ENCODE results near the gene ZBTB38. TPM values are rescaled to one million over a fixed set of nuclear protein-coding genes. Genes with fewer than 3 reads are reported as not detected.
A peak's percentile ranks its signal among the peaks of the same experiment; 100 is the strongest.

Gene ZBTB38
- total and polyA plus RNA-seq, 2 experiments from 2014 or later, result 8.7 to 11.5 TPM

GRCh38 chr3:141384157-141384556 is 15.9 kb downstream of the ZBTB38 start:
- H3K9me2 ChIP-seq (ENCODE audit: insufficient read depth), result 0 out of 2 replicates have a peak, but pooled peaks cover 4% of the 10 kb centered on the region
- no peaks in the 10 kb centered on the region for H3K9me3 Mint-ChIP-seq
- H3K4me1 Mint-ChIP-seq, result peaks cover 50% of the 10 kb centered on the region
- DNase-seq (ENCODE audit: low spot score), result no peak
- peaks cover 36% of the 10 kb centered on the region for H3K4me1 ChIP-seq (ENCODE audit: insufficient read depth)
- H4K20me1 ChIP-seq (replicated peaks; ENCODE audit: insufficient read depth), result no peaks in the 10 kb centered on the region
- peak overlapping the region; percentile 8; the same call in 1 of the 2 replicates for H2AFZ ChIP-seq
- no peak for TF ChIP-seq EZH2phosphoT487 (IDR thresholded peaks at IDR 0.05; ENCODE audit: unreplicated experiment)
- no peak for TF ChIP-seq STAT1 (IDR thresholded peaks at IDR 0.05; ENCODE audit: unreplicated experiment)
- TF ChIP-seq POLR2AphosphoS5 (IDR thresholded peaks at IDR 0.05; ENCODE audit: low read depth), result no peak
- no peak for ATAC-seq
- H3K27ac Mint-ChIP-seq, result no peak overlapping the region
- H3F3A ChIP-seq (replicated peaks; ENCODE audit: low read depth), result no peaks in the 10 kb centered on the region
- no peak overlapping the region for H3K4me2 ChIP-seq
- no peak overlapping the region for H3K4me3 ChIP-seq
- H3K36me3 ChIP-seq (ENCODE audit: insufficient read depth), result no peaks in the 10 kb centered on the region
- H3K27ac ChIP-seq (ENCODE audit: low read depth), result no peak overlapping the region
- H3K79me2 ChIP-seq (replicated peaks; ENCODE audit: insufficient read depth), result no peaks in the 10 kb centered on the region
- peaks cover 2% of the 10 kb centered on the region for H3K27me3 Mint-ChIP-seq (ENCODE audit: insufficient read depth, low read depth, poor library complexity)
- H3K4me3 Mint-ChIP-seq, result no peak overlapping the region
- no peaks in the 10 kb centered on the region for H3K36me3 Mint-ChIP-seq (ENCODE audit: low read depth)
- H3K27me3 ChIP-seq (ENCODE audit: insufficient read depth), result no peaks in the 10 kb centered on the region

- TF ChIP-seq ETS1 (IDR thresholded peaks at IDR 0.05) (no peak), ZNF114 (CRISPR knock-in tag; IDR thresholded peaks at IDR 0.05) (no peak), JUNB (IDR thresholded peaks at IDR 0.05; ENCODE audit: unreplicated experiment) (no peak), EZH2 (IDR thresholded peaks at IDR 0.05; ENCODE audit: low read depth, unreplicated experiment) (no peak), CREB1 (CRISPR knock-in tag; IDR thresholded peaks at IDR 0.05; ENCODE audit: low read depth) (no peak), ZNF331 (CRISPR knock-in tag; IDR thresholded peaks at IDR 0.05; ENCODE audit: low read depth) (no peak), CTCF (conservative IDR thresholded peaks at IDR 0.05; ENCODE audit: low read depth in 2 of 2) (no peak), POLR2AphosphoS5 (IDR thresholded peaks at IDR 0.05; ENCODE audit: low read depth) (no peak), ZNF462 (CRISPR knock-in tag; IDR thresholded peaks at IDR 0.05) (no peak), EZH2phosphoT487 (IDR thresholded peaks at IDR 0.05; ENCODE audit: unreplicated experiment) (no peak), STAT1 (IDR thresholded peaks at IDR 0.05; ENCODE audit: unreplicated experiment) (no peak)
- Histone ChIP-seq H4K20me1 (replicated peaks; ENCODE audit: insufficient read depth) (no peaks in the 10 kb centered on the region), H3F3A (replicated peaks; ENCODE audit: low read depth) (no peaks in the 10 kb centered on the region), H3K4me1 (ENCODE audit: insufficient read depth) (peaks cover 40% of the 10 kb centered on the region), H3K4me2 (no peak overlapping the region), H3K27ac (ENCODE audit: low read depth) (no peak overlapping the region), H3K79me2 (replicated peaks; ENCODE audit: insufficient read depth) (no peaks in the 10 kb centered on the region), H3K27me3 (ENCODE audit: insufficient read depth) (no peaks in the 10 kb centered on the region), H2AFZ (no peak overlapping the region; the same call in 1 of the 2 replicates), H3K36me3 (ENCODE audit: insufficient read depth) (no peaks in the 10 kb centered on the region), H3K9me2 (ENCODE audit: insufficient read depth) (0 out of 2 replicates have a peak, but pooled peaks cover 4% of the 10 kb centered on the region), H3K4me3 (no peak overlapping the region)
- H3K36me3 Mint-ChIP-seq (ENCODE audit: low read depth), result no peaks in the 10 kb centered on the region
- H3K9me3 Mint-ChIP-seq, result no peaks in the 10 kb centered on the region
- H3K4me3 Mint-ChIP-seq, result no peak overlapping the region
- peaks cover 2% of the 10 kb centered on the region for H3K27me3 Mint-ChIP-seq (ENCODE audit: insufficient read depth, low read depth, poor library complexity)
- H3K4me1 Mint-ChIP-seq, result peaks cover 54% of the 10 kb centered on the region
- ATAC-seq (no peak), DNase-seq (ENCODE audit: low spot score) (no peak)
- no peak overlapping the region for H3K27ac Mint-ChIP-seq
These were observed 16.3 kb downstream of the ZBTB38 start for GRCh38 chr3:141384575-141384974.

All from GM23338 (cell line).